Epithelial cell of esophagus (primary cell): ENCODE measurements around the gene SLC41A1.

Source experiments
- DNase-seq: peaks from one replicate; pipeline ENCODE4 v3.0.0; 2010; ENCODE audit warnings: low read depth
- H3K4me3 ChIP-seq: 2 replicates; pipeline ENCODE4 v1.5.1; 2011; ENCODE audit warnings: mild to moderate bottlenecking, low read length, control low read depth
- CTCF ChIP-seq: IDR thresholded peaks from 2 replicates; pipeline ENCODE4 v1.5.1; 2011; ENCODE audit warnings: low read depth, mild to moderate bottlenecking, low read length, control low read depth, inconsistent platforms; ENCODE audit not compliant: insufficient read depth; ENCODE audit errors: missing control alignments

Gene SLC41A1

GRCh38 chr1:205851993-205852392 is 39.0 kb upstream of the SLC41A1 start:
- peak; percentile 9 for DNase-seq
- H3K4me3 ChIP-seq, result no peak overlapping the region
- TF ChIP-seq CTCF, result no peak

- no peak for TF ChIP-seq CTCF
- peak; percentile 44 for DNase-seq
- H3K4me3 ChIP-seq, result no peak within 1 kb of the TSS
These were observed 36.8 kb upstream of the SLC41A1 start, which contains the start of gene PM20D1 for GRCh38 chr1:205849619-205850355. Gene PM20D1 (minus strand): TSS chr1:205850132. CDS start chr1:205850072, 60 bp downstream.

- TF ChIP-seq CTCF, result no peak
- H3K4me3 ChIP-seq, result no peak overlapping the region
- DNase-seq, result no peak
These were observed 30.2 kb upstream of the SLC41A1 start for GRCh38 chr1:205843036-205843859.

GRCh38 chr1:205842229-205842628 is 29.2 kb upstream of the SLC41A1 start:
- no peak for TF ChIP-seq CTCF
- H3K4me3 ChIP-seq, result no peak overlapping the region
- DNase-seq, result no peak

- no peak for DNase-seq
- H3K4me3 ChIP-seq, result no peak overlapping the region
- TF ChIP-seq CTCF, result no peak
These were observed 27.3 kb upstream of the SLC41A1 start for GRCh38 chr1:205840146-205840923.

GRCh38 chr1:205837382-205837970 is 24.5 kb upstream of the SLC41A1 start:
- TF ChIP-seq CTCF, result no peak
- no peak for DNase-seq
- H3K4me3 ChIP-seq, result no peak overlapping the region
